ENCODE results near the gene P2RY11.

- no peak for TF ChIP-seq POLR2A (IDR thresholded peaks at IDR 0.05)
- TF ChIP-seq, protein P1, sequence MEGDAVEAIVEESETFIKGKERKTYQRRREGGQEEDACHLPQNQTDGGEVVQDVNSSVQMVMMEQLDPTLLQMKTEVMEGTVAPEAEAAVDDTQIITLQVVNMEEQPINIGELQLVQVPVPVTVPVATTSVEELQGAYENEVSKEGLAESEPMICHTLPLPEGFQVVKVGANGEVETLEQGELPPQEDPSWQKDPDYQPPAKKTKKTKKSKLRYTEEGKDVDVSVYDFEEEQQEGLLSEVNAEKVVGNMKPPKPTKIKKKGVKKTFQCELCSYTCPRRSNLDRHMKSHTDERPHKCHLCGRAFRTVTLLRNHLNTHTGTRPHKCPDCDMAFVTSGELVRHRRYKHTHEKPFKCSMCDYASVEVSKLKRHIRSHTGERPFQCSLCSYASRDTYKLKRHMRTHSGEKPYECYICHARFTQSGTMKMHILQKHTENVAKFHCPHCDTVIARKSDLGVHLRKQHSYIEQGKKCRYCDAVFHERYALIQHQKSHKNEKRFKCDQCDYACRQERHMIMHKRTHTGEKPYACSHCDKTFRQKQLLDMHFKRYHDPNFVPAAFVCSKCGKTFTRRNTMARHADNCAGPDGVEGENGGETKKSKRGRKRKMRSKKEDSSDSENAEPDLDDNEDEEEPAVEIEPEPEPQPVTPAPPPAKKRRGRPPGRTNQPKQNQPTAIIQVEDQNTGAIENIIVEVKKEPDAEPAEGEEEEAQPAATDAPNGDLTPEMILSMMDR (IDR thresholded peaks at IDR 0.05) = no peak
These were observed 49.7 kb upstream of the P2RY11 start for GRCh38 chr19:10061717-10062310.
